Stimulated activated CD4-positive, alpha-beta T cell treated with anti-CD3 and anti-CD28 coated beads, TNF-alpha, amount 100 ng/mL, for 4 hours (primary cell): ENCODE measurements around the gene XPR1.
"Not testable (repeated sequence)": the region's sequence is repeated elsewhere in the genome, so short reads cannot be mapped to it uniquely, and the experiment has no call there.

Source experiments
- DNase-seq, 3 experiments: peaks; one replicate each; pipeline ENCODE4 v3.0.0-alpha.2; 2020; ENCODE audit warnings: low read depth in 3 of 3

The XPR1 gene

DNA sequence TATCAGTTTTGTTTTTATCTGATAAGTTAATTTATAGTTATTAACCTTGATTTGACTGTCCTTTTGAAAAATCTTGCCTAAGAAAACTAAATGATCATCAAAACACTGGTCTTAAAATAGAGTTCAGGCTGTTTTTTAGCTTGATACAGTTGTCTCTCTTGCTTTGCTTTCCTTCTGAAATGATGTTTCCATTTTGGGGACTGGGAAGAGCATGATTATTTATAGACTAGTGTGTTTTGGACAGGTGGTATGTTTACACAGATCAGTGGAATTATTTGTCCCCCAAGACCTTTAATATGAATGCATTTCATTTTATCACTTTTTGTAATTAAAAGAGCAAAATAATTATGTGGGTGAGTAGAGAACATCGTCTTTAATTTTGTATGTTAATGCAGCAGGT, 90.8 kb downstream of the XPR1 start:
- DNase-seq, result no peak

GRCh38 chr1:180724055-180724454, 92.2 kb downstream of the XPR1 start:
- no peak for DNase-seq

GRCh38 chr1:180726024-180726423, 94.2 kb downstream of the XPR1 start:
- not testable (repeated sequence) for DNase-seq

DNA sequence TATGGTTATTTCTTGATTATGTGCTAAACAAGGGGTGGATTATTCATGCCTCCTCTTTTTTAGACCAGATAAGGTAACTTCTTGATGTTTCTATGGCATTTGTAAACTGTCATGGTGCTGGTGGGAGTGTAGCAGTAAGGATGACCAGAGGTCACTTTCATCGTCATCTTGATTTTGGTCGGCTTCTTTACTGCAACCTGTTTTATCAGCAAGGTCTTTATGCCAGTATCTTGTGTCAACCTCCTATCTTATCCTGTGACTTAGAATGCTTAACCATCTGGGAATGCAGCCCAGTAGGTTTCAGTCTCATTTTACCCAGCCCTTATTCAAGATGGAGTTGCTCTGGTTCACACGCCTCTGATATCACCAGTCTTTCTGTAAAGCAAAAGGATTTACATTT, 95.9 kb downstream of the XPR1 start:
- not testable (repeated sequence) for DNase-seq

GRCh38 chr1:180728472-180729106, 96.8 kb downstream of the XPR1 start:
- DNase-seq, result no peak

GRCh38 chr1:180731131-180731530, 99.3 kb downstream of the XPR1 start:
- DNase-seq, result no peak

DNA sequence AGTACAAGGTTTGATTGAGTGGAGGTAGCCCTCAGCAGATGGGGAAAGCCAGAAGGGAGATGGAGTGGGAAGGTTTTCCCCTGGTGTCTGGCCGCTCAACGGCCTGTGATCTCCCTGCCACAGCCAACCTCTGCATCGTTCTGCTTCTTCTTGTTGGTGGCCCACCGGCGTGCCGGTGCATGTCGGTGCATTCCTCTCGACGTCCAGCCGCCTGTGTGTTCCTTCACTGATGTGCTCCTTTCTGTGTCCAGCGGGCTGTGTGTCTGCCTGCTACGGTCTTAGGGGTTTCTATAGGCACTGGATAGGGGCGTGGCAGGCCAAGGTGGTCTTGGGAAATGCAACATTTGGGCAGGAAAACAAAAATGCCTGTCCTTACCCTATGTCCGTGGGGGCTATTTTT, 101.0 kb downstream of the XPR1 start:
- DNase-seq, result no peak

DNA sequence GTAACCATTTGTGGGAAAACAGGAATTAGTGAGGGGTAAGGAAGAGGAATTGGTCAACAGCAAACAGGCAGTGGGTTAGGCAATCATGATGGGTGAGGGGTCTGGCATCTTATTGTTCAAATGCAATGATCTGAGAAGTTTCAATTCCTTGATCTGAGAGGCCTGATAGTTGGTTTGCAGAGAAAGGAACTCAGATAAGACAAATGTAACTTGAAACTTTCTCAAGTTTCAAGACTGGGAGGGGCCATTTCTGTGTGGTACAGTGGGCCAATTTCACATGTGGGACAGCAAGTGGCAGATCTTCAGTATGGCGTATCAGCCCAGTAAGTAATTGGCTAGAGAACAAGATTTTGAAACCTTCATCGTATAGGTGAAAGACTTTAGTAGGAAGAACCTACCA, 102.5 kb downstream of the XPR1 start:
- DNase-seq, result no peak

GRCh38 chr1:180742663-180743062, 110.8 kb downstream of the XPR1 start:
- DNase-seq, result no peak

DNA sequence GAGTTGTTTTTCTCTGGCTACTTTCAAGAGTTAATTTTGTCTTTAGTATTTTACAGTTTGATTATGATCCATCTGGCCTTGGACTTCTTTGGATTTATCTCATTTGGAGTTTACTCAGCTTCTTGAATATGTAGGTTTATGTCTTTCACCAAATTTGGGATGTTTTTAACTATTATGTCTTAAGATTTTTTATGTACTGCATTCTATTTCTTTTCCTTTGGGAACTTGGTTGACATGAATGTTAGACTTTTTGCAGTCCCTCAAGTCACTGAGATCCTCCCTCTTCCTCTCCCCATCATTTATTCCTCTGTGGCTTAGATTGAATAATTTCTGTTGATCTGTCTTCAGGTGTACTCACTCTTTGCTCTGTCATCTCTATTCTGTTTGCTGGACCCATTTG, 112.0 kb downstream of the XPR1 start:
- DNase-seq, result no peak

DNA sequence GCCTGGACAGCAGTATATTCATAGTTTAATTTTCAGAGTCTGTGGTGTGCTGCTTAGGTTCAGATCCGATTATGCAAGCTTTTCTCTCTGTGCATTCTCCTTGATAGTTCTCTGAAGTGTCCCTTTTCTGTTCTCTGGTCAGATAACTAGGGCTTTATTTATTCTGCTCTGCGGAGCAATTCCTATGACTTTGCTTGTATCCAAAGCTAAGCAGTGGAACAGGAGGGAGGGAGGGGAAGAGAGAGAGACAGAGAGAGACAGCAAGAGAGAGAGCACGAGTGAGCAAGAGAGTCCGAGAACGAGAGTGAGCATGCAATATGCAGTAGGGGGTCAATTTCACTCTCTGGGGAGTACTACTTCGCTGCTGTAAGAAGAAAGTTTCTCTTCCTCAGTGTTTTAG, 113.3 kb downstream of the XPR1 start:
- no peak for DNase-seq

DNA sequence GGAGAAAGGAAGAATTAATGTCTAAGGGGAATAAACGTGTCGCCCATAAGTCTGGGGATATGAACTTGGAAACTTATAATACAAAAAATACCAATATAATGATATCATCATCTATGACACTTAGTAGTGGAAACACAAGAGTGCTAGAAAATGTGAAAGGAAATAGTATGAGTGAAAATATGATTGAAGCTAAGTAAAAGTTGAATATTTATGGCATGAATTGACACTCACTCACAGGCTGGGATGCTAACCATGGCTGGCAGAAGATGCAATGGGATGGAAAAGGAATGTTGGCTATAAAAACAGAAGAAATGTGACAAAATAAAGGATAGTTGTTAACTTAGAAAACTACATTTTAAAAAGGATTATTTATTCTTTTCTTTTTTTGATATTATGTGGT, 120.1 kb downstream of the XPR1 start:
- DNase-seq, result no peak

- DNase-seq, result no peak
Measured at GRCh38 chr1:180754453-180754852, 122.6 kb downstream of the XPR1 start.

DNA sequence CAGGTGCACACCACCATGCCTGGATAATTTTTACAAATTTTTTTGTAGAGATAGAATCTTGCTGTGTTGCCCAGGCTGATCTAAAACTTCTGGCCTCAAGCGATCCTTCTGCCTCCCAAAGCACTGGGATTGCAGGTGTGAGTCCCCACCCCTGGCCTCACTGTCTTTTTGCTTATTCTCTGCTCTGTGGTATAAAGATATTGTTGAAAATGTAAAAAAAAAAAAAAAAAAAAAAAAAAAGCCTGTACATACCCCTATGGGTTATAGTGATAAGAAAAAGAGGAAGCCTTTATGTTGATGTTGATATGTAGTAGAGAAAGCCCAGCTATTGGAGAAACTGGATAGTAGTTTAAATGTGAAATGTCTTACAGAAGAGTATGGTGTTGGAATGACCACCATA, 125.8 kb downstream of the XPR1 start:
- no peak for DNase-seq

DNA sequence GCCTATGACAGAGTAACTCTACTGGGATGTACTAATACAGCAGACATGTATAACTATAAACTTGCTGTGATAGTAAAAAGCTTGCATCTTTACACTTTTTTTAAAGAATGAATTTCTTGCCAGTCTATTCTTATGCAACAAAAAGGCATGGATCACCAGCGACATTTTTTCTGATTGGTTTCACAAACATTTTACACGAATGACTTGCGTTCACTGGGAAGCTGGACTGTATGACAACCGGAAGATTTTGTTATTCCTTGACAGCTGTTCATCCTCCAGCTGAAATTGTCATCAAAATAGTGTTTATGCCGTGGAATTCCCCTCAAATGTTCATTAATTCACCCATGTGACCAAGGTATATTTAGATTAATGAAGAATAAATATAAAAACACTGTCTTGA, 131.0 kb downstream of the XPR1 start:
- DNase-seq, result no peak

- no peak for DNase-seq
Measured at GRCh38 chr1:180765151-180765550, 133.3 kb downstream of the XPR1 start.

DNA sequence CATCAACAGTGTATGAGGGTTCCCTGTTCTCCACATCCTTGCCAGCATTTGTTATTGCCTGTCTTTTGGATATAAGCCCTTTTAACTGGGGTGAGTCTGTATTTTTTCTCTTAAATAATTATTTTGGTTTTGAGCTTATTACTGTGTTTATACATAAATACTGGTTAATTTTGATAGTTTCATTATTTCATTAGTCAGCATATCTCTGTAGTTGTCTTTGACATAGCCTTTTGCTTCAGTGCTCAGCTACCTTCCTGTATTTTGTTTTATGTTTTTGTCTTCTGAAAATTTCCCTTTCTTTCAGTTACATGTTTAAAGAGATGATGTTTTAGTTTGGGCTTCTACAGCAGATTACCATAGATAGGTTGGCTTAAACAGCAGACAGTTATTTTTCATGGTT, 138.1 kb downstream of the XPR1 start:
- DNase-seq, result no peak

DNA sequence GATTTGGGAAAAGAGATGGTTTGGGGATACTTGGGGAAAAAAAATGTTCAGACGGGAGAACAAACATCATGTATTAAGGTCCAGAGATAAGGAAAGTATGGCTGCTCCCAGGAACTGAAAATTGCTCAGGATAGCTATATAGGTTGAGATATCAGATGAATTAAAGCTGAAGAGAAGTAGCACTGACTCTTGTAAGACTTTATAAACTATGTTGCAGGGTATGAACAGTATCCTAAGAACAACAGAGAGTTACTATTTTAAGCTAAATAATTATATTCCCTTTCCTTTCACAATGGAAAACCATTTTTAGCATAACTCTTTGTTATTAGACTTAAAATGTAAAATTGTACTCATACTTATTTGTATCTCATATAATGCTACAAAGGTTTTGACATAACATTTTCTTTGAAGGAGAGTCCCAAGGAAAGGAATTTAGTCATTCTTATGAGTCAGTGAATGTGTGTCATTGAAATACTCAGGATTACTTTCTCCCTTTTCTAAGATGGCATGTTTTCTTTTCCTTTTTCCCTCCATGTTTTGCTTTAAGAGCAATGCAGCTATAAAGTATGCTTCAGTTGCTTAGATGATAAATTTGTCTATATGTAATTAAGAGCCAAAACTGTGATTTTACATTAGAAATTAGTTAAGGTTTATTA, 141.5 kb downstream of the XPR1 start:
- DNase-seq, result no peak

DNA sequence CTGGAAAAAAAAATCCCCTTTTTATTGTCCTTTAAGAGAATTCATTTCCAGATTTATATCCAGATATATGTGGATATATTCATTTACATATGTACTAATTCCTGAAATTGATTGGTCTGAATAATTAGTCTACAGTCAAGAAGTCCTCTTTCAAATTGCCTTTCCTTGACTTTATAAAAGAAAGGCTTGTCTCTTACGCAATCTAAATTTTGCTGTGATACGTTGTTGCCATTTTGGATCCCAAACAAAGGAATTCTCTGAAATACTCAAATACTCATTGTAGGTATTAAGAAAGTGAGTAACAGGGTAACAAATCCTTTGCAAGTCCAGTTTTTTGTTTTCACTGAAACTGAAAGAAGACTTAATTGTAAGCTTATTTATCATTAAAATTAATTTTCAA, 144.0 kb downstream of the XPR1 start:
- no peak for DNase-seq

- no peak for DNase-seq
Measured at GRCh38 chr1:180777072-180777689, 145.4 kb downstream of the XPR1 start.

DNA sequence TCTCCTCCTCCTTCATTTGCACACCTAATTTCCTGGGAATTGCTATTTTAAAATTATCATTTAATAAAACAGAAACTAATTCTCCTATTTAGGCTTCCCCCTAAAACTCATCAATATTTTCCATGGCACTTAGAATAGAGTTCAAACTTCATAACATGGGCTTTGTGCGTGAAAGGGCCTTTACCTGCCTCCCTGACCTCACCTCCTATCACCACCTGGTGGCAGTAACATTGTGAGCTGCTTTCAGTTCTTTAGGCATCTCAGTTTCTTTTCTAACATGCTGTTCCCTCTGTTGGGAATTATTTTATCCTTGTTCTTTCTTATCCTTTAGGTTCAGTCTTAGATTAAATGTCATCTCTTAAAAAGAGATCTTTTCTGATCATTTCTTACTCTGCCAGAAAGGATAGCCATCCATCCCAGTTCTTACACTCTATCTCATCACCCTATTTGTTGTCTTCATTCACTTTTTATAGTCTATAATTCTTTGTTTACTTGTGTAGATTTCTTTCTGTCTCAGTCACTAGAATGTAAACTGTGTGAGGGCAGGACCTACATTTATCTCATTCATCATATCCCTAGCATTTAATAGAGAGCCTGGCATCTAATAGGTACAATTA, 147.1 kb downstream of the XPR1 start:
- DNase-seq, result no peak

DNA sequence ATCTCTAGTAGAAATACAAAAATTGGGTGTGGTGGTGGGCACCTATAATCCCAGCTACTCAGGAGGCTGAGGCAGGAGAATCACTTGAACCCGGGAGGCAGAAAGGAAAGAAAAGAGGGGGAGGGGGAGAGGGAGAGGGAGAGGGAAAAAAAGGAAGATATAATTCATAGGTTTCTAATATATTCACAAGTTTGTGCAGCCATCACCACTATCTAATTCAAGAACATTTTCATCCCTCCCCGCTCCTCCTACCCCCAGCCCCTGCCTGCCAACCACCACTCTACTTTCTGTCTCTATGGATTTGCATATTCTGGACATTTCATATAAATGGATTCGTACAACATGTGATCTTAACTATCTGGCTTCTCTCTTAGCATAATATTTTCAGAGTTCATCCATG, 147.8 kb downstream of the XPR1 start:
- DNase-seq, result no peak

- no peak for DNase-seq
Measured at GRCh38 chr1:180781718-180782117, 149.9 kb downstream of the XPR1 start.
